GM21723 (cell line): ENCODE measurements around the gene PRKCH.
"Not testable (repeated sequence)": the region's sequence is repeated elsewhere in the genome, so short reads cannot be mapped to it uniquely, and the experiment has no call there.

ENCODE experiments used
- ATAC-seq: cut with Tn5 transposase; IDR thresholded peaks from one replicate; pipeline ENCODE4 v1.9.1; 2021; ENCODE audit warnings: mild to moderate bottlenecking, moderate library complexity; ENCODE audit not compliant: unreplicated experiment

The PRKCH gene

GRCh38 chr14:61387076-61387475 lies 65.7 kb downstream of the PRKCH start:
- no peak for ATAC-seq

GRCh38 chr14:61388173-61388975 lies 67.0 kb downstream of the PRKCH start:
- peak; percentile 82 for ATAC-seq

GRCh38 chr14:61388976-61389576 lies 67.7 kb downstream of the PRKCH start:
- ATAC-seq: no peak

- no peak for ATAC-seq
These were observed 69.7 kb downstream of the PRKCH start for GRCh38 chr14:61391119-61391518.

DNA sequence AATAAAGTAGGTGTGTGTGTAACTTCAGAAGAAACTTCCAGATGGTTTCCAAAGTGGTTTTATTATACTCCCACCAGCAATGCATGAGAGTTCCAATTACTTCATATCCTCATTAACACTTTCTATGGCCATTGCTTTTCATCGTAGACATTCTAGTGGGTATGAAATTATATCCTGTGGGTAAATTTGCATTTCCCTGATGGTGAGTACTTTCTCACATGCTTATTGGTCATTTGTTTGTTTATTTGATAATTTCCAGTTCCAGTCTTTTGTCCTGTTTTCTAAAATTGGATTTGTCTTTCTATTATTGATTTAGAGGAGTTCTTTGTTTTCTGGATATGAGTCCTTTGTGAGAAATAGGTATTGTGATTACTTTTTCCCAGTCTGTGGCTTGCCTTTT lies 70.9 kb downstream of the PRKCH start:
- no peak for ATAC-seq

DNA sequence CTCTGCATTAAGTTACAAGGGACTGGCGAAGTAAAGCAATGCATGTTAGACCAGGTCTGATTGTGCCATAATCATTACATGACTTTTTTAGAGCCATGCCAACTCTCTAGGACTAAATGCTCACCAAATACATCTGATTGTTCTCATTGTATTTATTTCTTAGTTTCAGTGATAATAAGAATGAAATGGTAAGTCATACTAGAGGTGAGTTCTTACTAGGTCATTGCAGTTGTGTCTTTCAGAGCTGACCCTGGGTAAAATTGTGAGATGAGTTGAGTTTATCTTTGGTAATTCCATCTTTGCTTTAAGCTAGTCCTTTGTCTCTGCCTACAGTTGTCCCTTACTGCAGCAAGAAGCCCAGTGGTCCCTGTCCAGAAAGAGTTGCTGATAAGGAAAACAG lies 73.2 kb downstream of the PRKCH start:
- ATAC-seq: no peak

- ATAC-seq: no peak
These were observed 73.8 kb downstream of the PRKCH start for GRCh38 chr14:61395115-61395725.

DNA sequence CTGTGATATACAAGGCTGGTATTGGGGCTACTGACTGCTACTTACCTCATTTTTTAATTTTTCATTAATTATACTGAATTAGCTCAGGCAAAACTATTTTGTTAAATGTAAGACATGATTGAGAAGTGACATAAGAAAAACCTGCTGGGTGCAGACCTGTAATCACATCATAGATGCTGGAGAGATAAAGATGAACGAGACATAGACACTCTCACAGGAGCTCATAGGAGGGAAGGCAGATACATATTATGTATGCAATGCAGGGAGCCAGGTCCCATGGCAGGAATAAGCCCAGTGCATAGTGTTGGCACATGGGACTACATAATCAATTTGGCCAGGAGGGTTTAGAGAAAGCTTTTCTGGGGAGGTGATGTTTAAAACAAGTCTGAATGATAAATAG lies 74.9 kb downstream of the PRKCH start:
- ATAC-seq: no peak

DNA sequence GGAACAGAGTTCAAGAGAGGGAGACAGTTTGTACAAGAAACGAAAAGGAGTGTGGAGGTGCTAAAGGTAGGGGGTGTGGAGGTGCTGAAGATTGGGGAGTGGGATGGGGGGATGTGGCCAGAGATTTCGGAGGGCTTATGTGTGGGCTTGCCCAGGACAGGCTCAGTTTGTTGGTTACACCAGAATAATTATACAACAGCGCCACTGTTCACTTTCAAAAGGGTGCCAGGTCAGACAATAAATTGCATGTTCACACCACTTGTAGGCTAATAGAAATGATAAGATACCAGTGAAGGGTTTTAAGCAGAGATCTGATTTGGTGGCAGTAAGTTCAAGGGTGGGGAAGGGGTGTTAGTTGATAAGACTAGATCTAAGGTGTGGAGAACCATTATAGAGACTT lies 75.3 kb downstream of the PRKCH start:
- ATAC-seq: no peak

GRCh38 chr14:61397615-61398014 lies 76.2 kb downstream of the PRKCH start:
- ATAC-seq: no peak

GRCh38 chr14:61398221-61398620 lies 76.8 kb downstream of the PRKCH start:
- no peak for ATAC-seq

DNA sequence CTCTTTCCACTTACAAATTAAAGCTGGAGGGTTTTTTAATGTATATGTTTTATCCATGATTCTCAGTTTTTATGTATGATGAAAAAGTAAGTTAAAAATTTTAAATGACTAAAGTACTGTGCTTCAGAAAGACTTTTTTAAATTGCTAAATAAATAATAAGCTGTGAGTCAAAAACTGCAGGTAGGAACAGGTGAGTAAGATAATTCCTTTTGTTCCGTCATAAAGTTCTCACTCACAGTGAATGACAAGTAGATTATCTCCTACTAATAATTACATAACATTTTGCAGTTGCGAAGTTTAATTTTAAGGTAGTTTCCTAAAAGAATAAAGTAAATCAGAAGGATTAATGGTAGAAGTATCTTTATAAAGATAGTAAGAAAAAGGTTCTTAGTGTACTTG lies 78.0 kb downstream of the PRKCH start:
- ATAC-seq: no peak

DNA sequence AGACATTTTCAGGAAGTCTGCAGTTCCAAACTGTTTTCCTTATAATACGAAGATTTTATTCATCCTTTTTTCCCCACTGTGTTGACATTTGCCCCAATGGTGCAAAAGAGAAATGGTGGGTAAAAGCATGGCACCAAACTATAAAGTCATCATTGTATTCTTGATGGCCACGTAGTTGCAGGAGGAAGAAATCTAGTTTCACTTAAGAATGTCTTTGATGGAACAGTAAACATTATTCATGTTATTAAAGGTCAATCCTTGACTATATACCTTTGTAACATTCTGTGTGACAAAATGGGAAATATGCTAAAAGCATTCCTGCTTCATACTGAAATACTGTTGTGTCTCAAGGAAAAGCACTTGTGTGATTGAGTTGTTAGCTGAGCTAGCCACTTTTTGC lies 80.1 kb downstream of the PRKCH start:
- ATAC-seq: no peak

DNA sequence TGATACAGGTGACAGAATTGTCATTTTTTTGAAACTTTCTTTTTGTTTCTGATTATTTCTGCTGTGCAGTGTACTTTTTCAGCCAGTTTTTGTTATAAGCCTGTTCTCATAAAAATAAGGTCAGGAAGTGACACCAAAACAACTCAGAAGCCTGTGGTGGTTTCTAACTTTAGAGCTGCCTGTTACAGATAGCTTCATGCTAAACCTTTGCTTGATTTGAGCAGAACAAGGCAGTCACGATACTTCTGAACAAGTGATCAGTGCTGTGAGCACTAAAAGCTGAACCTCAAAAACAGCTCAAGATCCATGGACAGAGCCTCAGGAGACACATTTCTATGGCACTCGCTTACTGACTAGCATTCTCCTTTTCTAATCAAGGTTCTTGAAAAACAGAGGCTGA lies 82.0 kb downstream of the PRKCH start:
- peak; percentile 75 for ATAC-seq

GRCh38 chr14:61404637-61405036 lies 83.3 kb downstream of the PRKCH start:
- ATAC-seq: no peak

- no peak for ATAC-seq
These were observed 84.8 kb downstream of the PRKCH start for GRCh38 chr14:61406198-61406597.

- ATAC-seq: no peak
These were observed 85.3 kb downstream of the PRKCH start for GRCh38 chr14:61406675-61407074.

DNA sequence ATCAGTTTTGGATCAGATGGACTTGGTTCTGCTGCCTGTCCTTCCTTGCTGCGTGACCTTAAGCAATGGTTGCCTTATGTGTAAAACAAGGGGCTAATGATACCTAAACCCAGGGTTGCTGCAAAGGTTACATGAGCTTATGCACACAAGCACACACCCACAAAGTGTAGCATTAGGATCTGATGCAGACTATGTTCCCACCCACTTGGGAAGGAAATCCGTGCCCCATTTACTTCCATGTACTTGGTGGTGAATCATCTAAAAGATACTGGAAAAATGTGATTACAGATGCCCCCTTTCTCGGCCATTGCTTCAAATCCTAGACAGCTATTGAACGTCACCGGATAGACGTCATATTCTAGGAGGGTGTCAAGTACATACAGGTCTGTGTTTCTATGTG lies 87.1 kb downstream of the PRKCH start:
- ATAC-seq: no peak

GRCh38 chr14:61409782-61410181 lies 88.4 kb downstream of the PRKCH start:
- ATAC-seq: no peak

DNA sequence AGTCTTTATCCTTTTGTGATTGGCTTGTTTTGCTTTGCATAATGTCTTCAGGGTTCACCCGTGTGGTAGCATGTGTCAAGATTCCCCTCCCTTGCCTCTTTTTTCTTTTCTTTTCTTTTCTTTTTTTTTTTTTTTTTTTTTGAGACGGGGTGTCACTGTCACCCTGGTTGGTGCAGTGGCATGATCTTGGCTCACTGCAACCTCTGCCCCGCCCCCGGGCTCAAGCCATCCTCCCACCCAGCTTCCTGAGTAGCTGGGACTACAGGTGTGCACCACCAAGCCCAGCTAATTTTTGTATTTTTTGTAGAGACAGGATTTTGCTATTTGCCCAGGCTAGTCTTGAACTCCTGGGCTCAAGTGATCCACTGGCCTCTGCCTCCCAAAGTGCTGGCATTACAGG lies 94.6 kb downstream of the PRKCH start:
- ATAC-seq: not testable (repeated sequence)

- no peak for ATAC-seq
These were observed 95.2 kb downstream of the PRKCH start for GRCh38 chr14:61416591-61416990.

DNA sequence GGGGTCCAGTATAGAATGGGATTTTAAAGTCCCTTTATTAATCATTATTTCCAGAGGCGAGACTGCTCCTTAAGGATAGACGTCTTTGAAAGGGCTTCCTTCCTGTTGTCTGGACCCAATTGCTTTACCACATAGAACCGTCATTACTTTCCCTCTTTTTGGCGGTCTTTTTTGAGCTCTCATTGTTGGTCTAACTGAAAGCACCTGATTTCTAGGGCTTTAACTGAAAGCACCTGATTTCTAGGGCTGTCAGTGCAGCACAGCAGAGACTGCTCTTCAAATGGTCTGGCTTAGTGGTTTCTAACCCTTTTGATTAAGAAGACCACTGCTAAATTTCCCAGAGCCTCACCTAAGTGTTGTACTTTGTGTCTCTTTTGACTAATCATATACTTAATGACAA lies 95.8 kb downstream of the PRKCH start:
- no peak for ATAC-seq
